Stimulated activated CD4-positive, alpha-beta T cell treated with anti-CD3 and anti-CD28 coated beads, Interleukin-12 subunit alpha, Interleukin-12 subunit beta, amount 100 ng/mL, for 48 hours (primary cell): ENCODE results near the gene RBPJL.
"Not testable (repeated sequence)": the region's sequence is repeated elsewhere in the genome, so short reads cannot be mapped to it uniquely, and the experiment has no call there.

Experiments used
- DNase-seq, 3 donors: peaks; one replicate each; pipeline ENCODE4 v3.0.0-alpha.2; 2020; ENCODE audit warnings: low read depth in 2 of 3, low spot score in 1 of 3

The RBPJL gene

DNA sequence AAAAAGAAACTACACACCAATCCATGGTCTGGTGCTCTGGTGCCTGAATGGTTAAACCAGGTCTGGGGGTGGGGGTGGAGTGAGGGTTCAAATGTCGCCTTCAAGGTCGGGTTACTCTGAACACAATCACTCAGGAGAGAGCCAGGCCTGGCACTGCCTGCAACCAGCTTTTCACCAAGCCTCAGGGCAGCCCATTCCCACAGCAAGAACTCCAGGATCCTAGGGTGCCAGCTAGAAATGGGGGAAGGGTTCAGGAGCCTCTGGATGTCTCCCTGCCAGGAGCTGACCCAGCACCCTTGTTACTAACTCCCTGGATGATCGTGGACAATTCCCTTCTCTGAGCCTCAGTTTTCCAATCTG, 34.9 kb downstream of the RBPJL start:
- DNase-seq: no peak

DNA sequence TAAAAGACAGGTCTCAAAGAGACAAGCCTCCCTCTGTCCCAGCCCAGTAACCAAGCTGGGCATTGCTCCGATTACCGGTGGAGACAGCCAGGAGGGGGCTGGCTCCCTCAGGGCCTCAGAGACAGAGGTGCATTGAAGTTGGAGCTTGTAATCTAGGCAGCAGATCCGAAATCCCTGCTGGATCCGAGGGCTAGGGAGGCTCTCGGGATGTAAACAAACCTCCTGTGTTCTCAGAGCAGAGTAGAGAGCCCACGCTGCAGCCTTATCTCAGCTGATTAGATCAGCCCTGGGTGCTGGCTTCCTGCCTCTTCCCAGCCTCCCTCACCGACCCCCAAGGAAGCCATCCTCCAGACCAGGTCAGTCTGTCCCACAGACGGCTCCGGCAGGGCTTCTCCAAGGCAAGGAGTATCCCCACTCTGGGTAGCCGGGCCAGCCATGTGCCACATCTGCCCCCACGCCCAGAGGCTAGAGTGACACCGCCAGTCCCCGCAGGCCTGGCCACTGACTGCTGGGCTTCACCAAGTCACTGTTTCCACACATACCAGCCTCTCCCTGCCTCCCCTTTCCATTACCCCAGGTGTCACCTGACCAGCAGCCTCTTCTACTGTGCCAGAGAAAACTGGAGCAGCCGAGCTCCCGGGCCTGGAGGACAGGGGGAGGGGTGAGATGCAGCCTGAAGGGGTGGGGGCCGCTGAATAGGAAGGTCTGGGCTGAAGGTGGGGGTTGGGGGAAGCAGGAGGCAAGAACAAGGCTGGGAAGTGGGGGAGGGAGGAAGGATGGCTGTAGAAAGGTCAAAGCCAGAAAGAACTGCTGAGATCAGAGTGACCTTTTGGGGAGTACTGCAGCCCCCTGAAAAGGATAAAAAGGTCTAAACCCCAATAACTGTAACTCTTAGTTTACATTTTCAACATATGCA, 35.6 kb downstream of the RBPJL start:
- no peak for DNase-seq

DNA sequence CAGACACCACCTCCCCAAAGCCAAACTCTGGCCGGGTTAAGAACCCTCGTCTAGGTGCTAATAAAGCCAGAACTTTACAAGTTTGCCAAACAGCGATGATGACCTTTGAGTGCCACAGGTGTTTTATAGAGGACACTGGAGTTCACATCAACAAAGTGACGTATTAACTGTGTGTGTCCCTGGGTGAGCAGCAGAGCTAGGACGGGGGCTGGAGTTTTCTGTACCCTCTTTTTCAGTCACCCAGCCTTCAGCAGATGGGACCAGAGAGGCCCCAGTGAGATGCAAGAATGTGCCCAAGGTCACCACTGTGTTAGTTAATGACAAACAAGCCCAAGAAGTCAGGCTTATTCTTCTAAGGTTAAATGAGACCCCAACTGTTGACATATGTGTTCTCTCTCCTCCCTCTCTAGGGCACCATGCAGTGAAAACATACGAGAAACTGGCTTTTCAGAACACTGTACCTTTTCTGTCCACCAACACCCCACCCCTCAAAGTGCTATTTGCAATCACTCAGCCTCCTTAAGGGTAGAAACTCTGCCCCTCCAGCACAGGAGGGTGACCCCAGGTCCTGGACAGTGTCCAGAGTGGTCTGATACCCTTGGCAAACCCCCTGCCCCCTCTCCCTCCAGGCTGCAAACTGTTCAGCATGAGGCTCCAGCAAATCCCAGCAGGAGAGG, 36.4 kb downstream of the RBPJL start:
- no peak for DNase-seq

DNA sequence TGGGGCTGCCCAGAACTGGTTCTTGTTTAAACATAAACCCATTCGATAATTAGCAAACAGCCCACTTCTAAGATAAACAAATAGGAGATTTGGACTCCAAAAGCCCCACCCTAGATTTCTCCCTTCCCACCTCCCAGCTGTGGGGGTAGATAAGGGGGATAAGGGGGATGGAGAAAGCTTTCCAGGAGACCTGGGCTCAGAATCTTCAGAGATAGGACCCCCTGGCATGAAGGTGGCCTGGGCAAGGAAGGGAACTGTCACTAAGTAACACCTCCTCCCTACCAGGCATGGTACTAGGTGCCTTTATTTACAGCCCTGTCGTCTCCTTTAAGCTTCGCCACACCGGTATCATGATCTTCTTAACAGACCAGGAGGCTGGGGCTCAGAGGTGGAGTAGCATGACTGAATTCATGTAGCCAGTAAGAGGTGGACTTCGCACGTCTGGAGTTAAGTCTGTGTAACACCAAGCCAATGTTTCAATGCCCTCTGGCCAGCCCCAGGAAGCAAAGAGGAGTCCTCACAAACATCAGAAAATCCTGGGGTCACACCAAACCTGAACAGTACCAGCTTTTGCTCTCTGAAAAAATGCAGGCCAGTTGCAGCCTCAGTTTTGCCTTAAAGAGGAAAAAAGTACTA, 37.0 kb downstream of the RBPJL start:
- DNase-seq: no peak

DNA sequence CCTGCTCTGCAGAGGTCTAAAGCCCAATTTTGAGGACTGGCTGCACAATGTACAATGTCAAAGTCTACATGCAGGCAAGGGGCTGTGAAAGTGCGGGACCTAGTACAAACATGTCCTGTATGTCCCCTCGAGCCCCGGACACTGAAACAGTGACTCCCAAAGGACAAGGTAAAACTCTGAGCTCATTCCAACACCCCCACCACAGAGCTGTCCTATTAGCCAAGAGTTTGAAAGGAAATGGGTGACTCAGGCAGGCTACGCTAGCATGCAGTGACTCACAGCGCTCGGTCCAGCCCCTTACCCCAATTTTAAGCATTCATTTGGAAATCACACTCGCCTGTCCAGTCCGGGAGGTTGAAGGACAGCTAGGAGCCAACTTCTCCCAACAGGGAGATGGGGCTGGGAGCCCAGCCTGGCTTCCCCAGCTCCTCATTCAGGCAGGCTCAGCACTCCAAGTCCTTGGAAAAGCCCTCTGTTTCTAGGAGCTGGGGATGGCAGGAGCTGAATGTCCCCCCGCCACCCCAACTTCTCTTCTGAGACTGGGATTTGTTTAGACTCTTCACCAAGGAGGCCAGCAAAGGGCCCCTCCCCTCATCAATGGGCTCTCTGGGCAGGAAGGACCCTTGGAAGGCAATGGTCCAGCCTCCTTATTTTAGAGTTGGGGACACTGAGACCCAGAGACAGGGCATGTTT, 37.7 kb downstream of the RBPJL start:
- no peak for DNase-seq

DNA sequence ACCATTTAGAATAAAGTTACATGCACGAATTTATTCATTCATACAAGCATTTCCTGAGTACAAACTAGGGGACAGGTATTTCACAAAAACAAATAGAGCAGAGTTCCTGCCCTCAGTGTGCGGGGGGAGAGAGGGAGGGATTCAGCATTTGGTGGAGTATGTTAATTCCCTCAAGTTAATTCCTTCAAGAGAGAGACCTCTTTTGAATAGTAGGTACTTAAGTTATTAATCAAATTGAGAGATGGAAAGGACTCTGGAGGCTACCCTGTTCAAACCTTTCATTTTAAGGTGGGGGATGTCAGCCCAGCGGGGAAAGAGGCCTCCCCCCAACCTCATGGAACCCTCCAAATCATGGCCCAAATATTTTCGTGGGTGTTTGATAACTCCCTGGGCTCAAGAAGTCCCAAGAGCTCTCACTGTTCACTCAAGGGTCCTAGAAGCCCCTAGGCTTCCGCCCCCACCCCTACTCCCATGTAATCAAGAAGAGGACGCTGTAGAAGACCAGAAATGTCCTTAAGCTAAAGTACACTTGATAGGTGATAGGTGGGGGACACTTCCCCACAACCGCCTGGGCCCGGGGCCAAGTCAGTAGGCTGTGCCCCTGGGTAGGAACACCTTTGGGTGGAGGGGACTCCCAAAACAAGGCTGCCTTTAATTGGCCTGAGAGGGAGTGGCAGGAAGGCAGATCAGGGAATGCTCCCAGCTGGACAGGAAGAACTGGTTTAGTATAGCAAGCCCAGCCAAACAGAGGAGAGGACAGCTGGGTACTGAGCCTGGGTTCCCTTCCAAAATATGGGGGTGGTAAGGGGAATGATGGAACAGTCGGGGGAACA, 38.7 kb downstream of the RBPJL start:
- DNase-seq: no peak

DNA sequence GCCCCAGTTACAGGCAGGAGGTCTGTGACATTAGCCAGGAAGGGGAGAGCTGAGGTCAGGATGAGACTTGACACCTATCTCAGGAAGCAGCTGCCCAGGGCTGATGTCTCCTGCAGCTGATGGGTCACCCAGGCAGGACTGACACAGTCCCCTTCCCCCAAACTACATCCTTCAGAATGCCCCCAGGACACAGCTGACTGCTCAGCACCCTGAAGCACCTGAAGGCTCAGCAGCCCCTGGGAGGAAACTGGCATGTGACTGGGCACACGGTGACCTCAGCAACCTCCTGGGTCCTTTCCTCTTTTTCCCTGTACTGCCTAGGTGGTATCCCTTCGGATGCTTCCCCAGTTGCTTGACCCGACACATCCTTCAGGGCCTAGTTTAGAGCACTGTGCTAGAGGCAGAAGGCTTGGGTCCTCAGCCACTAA, 39.7 kb downstream of the RBPJL start:
- DNase-seq: no peak

DNA sequence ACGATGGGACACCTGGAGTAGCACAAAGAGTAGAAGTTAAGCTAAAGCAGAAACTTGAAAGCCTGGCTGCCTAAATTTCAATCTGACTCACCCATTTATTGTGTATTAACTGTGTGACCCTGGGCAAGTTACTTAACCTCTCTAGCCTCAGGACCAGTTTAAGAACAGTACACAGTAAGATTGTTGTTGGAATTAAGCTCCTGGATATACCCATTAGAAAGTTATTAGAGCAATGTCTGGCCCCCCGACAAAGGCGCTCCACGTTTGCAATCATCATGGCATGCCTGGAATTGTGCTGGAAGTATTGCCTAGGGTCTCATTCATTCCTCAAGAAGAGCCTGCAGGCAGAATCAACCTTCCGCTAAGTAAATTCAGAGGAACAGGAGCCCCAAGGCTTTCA, 40.2 kb downstream of the RBPJL start:
- DNase-seq: no peak

DNA sequence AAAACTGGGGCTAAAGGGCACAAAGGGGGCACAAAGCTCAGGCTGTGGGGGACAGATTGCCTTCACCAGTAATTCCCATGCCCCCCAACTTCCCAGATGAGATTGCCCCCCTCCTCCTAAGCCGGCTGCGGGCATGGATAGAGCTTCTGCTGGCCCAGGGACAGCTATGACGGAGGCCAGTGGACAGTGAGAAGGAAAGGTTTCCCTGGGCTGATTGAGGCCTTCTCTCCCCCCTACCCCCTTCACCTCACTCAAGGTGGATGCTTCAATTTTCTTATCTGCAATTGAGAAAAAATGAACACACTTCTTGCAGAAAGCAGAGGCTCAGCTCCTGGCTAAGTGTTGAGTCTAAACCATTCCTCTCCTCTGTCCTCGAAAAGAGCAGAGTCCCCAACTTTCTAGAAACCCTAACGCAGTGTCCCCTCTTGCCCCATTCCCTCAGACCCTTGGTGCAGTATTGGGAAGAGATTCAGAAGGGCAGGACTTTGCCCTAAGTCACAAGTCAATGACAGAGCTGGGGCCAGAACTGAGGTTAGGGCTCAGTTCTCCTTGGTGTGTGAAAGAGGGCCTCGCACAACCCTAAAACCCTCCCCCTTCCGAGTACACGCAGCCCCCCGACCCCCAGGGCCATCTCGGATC, 40.8 kb downstream of the RBPJL start:
- no peak for DNase-seq

DNA sequence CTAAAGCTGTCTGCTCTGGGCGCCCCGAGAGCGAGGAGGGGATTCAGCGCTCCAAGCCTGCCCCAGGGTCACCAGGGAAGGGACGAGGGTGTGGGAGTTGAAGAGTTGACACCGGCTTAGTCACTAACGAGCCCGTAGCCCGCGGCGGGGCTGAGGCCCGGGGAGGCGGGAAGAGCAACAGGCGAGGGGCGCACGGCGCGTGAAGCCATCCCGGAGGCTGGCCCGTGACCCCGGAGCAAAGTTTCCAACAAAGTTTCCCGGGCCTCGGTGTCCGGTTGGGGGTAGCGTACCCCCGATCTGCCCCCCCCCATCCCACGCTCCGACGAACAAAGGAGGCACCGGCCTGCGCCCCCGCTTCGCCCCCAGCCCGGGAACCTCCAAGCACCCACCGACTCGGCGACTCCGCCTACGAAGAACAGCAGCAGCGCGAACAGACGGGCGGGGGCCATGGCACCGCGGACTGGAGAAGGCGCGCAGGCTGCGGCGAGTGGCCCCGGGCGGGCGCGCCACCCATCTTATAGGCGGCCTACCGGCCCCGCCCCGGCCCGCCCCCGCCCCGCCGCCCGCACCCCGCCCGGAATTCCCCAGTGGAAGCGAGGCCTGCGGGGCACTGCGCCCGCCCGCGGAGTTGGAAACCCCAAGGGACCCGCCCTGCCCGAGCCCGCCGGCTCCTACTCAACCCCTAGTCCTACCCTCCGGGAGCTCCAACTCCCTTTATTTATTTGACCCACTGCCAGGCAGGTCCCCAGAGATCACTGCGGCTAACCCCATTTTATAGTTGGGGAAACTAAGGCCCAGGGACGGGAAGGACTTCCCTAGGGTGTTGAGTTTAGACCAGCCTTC, 41.5 kb downstream of the RBPJL start, which contains the start of gene SDC4:
SDC4 (minus strand) TSS at position 489 of the 843 bp plus-strand sequence; CDS start at position 449, 40 bp downstream.
- peak; percentile 38 to 58 (median 45) for DNase-seq

DNA sequence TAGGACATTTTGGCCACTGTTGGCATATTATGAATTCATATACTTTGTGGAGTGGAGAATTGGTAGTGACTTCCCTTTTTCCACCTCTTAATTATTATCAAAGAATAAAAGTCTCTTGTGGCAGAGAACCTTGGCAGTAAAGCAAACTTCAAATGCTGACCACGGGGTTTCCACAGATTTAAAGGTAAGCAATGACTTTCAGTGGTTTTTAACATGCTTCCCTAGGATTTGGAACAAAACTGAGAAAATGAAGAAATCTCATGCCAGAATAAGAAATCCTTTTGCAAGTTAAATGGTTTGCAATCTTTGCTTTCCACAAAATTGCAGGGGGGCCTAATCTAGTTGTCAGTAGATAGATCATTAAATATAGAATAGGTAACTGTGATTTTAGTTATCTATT, 43.6 kb downstream of the RBPJL start:
- DNase-seq: no peak

DNA sequence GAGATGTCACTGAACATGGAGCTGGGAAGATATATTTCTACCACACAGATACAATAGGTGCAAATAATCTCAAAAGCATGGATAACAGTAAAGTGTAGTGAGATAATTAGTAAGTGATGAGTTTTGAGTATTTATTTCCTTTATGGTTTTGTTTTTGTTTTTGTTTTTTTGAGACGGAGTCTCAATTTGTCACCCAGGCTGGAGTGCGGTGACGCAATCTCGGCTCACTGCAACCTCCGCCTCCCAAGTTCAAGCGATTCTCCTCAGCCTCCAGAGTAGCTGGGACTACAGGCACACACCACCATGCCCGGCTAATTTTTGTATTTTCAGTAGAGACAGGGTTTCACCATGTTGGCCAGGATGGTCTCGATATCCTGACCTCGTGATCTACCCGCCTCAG, 44.2 kb downstream of the RBPJL start:
- not testable (repeated sequence) for DNase-seq

DNA sequence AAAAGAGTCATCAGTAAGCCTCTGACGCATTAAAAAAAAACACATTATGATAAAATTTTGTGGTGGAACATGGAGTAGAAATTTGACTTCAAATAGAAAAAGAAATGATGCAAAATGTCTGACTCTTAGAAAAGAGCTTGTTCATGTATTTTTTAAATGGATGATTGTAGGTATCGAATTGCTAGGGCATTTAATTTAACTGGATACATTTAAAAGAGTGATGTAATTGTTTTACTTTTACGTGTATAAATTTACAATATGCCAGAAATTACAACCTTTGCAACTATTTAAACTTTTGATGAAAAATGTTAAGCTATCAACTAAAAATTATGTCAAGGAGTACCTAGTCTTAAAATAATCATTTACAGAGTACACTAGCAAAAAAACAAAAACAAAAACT, 46.1 kb downstream of the RBPJL start:
- no peak for DNase-seq

DNA sequence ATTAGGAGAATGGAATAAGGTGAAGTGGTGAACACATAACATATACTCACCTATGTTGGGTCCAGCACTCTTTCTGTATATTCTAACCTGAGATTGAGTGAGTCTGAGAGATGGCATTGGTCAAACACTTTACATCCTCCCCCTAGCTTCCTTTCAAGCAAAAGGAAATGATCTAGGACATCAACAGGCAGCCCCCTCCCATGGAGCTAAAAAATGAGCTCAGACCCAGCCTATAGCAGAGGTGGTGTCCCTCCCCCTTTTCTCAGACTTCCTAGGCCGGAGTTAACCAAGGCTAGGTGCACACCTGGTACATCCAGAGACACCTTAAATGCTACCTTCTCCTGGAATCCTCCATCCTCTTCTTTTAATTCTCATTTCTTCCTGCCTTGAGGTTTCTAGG, 47.1 kb downstream of the RBPJL start:
- no peak for DNase-seq

DNA sequence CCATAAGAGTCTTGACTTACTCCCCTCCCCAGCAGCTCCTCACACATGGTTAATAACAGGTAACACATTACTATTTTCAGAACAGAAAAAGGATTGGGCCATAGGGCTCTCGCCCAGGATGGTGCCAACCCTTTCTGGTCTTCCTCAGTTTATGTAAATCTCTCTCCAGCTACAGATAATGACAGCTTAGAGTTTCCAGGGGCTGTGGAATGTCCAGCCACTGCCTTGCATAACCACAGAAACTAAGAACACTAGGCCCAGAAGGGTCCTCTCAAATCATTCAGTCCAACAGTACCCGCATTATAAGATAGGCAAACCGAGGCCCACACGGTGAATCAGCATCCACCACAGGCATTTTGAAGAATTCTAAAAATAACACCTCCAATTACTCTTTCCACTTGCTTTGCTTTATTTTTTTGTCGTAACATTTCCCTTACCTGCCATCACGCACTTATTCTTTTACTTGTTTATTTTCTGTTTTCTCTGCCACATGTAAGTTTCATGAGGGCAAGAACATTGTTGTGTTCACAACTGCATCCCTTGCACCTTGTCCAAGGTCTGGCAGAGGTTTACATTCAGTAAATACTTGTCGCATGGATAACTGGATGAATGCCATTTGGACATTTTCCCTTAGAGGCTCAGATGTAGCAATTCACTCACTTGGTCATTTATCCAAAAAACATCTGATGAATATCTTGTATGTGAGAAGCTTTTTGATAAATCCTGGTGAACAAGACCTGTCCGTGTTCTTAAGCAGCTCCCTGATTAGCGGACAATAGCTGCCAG, 48.0 kb downstream of the RBPJL start:
- no peak for DNase-seq

DNA sequence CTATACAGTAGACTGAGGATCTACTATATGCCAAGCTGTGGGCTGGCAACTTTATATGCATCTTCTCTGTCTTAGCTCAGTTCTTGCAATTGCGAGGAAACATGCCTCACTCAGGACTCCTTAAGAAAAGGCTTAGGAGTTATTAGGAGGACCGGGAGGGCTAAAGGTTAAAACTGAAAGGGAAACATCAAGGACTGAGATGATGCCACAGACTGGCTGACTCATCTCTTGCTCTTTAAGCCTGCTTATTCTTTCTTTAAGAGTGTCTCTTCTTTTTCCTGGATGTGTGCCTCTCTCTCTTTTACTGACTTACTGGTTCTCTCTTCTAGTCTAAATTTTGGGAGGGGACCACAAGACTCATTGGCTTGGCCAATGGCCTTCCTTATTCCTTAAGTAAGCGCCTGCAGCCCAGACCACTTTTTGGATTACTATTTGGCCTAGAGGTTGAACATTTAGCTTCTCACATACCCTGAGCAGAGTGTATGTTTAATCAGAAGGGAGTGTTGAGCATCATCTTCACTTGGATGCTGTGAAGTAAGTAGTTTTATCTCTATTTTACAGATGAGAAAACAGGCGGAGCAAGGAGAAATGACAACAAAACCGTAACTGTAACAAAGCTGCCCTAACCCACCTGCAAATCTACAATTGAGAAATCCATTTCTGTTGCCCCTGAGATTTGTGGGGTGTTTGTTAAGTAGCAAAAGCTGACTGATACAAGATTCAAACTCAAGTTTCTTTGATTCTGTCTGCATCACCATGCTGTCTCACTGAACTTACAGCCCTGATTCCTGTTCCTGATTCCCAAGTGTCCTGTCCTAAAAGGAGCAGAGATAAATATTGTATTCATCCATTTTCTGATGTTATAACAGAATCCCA, 48.8 kb downstream of the RBPJL start:
- no peak for DNase-seq
